HCT116 (cell line): ENCODE data around the gene ABL2. TPM values are rescaled to one million over a fixed set of nuclear protein-coding genes. Genes with fewer than 3 reads are reported as not detected.

ENCODE experiments used
- ATAC-seq: fragments of 200-7000 bp; cut with Tn5 transposase; 2 replicates; pipeline ENCODE4 v1.9.1; 2020; ENCODE audit warnings: mild to moderate bottlenecking, moderate library complexity
- BruUV-seq: library from RNA; stranded (reverse); fragments of 400-500 nt; replicated peaks from 2 replicates; lab custom pipeline; 2021; lab: Mats Ljungman, UMichigan
- CTCF ChIA-PET: fragments of 300-600 bp; sonication (Branson Sonifier 250); formaldehyde crosslinking; loops from one replicate; lab custom pipeline; 2021; ENCODE audit warnings: antibody characterized with exemption; lab: Charles Lee
- POLR2A ChIA-PET: fragments of 300-600, 350-600 bp; sonication (Branson Sonifier 250); formaldehyde crosslinking; loops from one replicate; lab custom pipeline; 2021; ENCODE audit warnings: antibody characterized with exemption; lab: Charles Lee
- RAD21 ChIA-PET, 2 experiments: fragments of 300-600 bp; sonication (Branson Sonifier 250); formaldehyde crosslinking; loops; one replicate each; lab custom pipeline; 2023; ENCODE audit warnings: low total read pairs in 2 of 2; ENCODE audit not compliant: uncharacterized antibody in 2 of 2, unreplicated experiment in 2 of 2, low non-redundant PET in 1 of 2; lab: Charles Lee
- DNase-seq: peaks from one replicate; pipeline ENCODE4 v3.0.0-alpha.2; 2010; ENCODE audit warnings: low read depth, low spot score
- H2AFZ ChIP-seq: fragments of 200-600 bp; shearing (Covaris generic), sonication (generic); 2 replicates; pipeline ENCODE4 v1.6.1; 2017; ENCODE audit warnings: low read depth, mixed run types, mixed read lengths, antibody characterized with exemption, low read length; ENCODE audit not compliant: poor library complexity, severe bottlenecking
- H3K27ac ChIP-seq: 2 replicates; pipeline ENCODE4 v1.5.1; 2012; ENCODE audit warnings: low read depth, low read length
- H3K27me3 ChIP-seq: fragments of 200-600 bp; sonication (generic); 2 replicates; pipeline ENCODE4 v1.6.1; 2016; ENCODE audit warnings: mixed run types, low read length, mixed read lengths; ENCODE audit not compliant: insufficient read depth
- H3K36me3 ChIP-seq, 2 experiments: fragments of 200-500 bp in 1 of 2; fragments of 200-600 bp in 1 of 2; sonication (Bioruptor generic) in 1 of 2; sonication (generic) in 1 of 2; 2 replicates each; pipeline versions ENCODE4 v1.5.1 to v1.6.1; 2014 to 2016; ENCODE audit warnings: low read length in 2 of 2, inconsistent platforms in 1 of 2, mixed read lengths in 1 of 2, mixed run types in 1 of 2; ENCODE audit not compliant: insufficient read depth in 2 of 2, control insufficient read depth in 1 of 2
- H3K4me1 ChIP-seq, 2 experiments: fragments of 200-600 bp in 1 of 2; sonication (generic) in 1 of 2; 2 replicates each; pipeline versions ENCODE4 v1.5.1 to v1.6.1; 2012 to 2017; ENCODE audit warnings: low read length in 2 of 2, inconsistent platforms in 1 of 2, mild to moderate bottlenecking in 1 of 2, mixed read lengths in 1 of 2, mixed run types in 1 of 2, moderate library complexity in 1 of 2; ENCODE audit not compliant: insufficient read depth in 2 of 2, control insufficient read depth in 1 of 2
- H3K4me2 ChIP-seq: fragments of 200-600 bp; sonication (generic); 2 replicates; pipeline ENCODE4 v1.6.1; 2017; ENCODE audit warnings: mixed run types, low read length, mixed read lengths
- H3K4me3 ChIP-seq, 2 experiments: fragments of 200-600 bp in 1 of 2; sonication (generic) in 1 of 2; replicated peaks in 1 of 2; 2 replicates each; pipeline ENCODE4 v1.5.1; 2011 to 2016; ENCODE audit warnings: low read length in 2 of 2, control low read depth in 1 of 2, low read depth in 1 of 2, mild to moderate bottlenecking in 1 of 2, mixed read lengths in 1 of 2, mixed run types in 1 of 2
- H3K79me2 ChIP-seq: fragments of 200-600 bp; sonication (generic); 2 replicates; pipeline ENCODE4 v1.6.1; 2017; ENCODE audit warnings: mild to moderate bottlenecking, mixed run types, low read length, moderate library complexity, mixed read lengths; ENCODE audit not compliant: insufficient read depth
- H3K9ac ChIP-seq: fragments of 200-600 bp; sonication (generic); 2 replicates; pipeline ENCODE4 v1.6.1; 2016; ENCODE audit warnings: low read length, mixed read lengths
- H3K9me2 ChIP-seq: fragments of 200-600 bp; sonication (generic), shearing (Covaris generic); 2 replicates; pipeline ENCODE4 v1.6.1; 2017; ENCODE audit warnings: mixed run types, mild to moderate bottlenecking, moderate library complexity; ENCODE audit not compliant: insufficient read depth
- H3K9me3 ChIP-seq, 2 experiments: fragments of 200-500 bp in 1 of 2; fragments of 200-600 bp in 1 of 2; sonication (Bioruptor generic) in 1 of 2; sonication (generic) in 1 of 2; 2 replicates each; pipeline ENCODE4 v1.6.1; 2014 to 2017; ENCODE audit warnings: low read length in 2 of 2, mixed read lengths in 2 of 2, inconsistent platforms in 1 of 2, low read depth in 1 of 2, mild to moderate bottlenecking in 1 of 2, mixed run types in 1 of 2, moderate library complexity in 1 of 2; ENCODE audit not compliant: control insufficient read depth in 1 of 2, insufficient read depth in 1 of 2
- H4K20me1 ChIP-seq: fragments of 200-600 bp; sonication (generic), shearing (Covaris generic); 2 replicates; pipeline ENCODE4 v1.6.1; 2017; ENCODE audit warnings: mixed run types, mild to moderate bottlenecking, moderate library complexity; ENCODE audit not compliant: insufficient read depth
- CBX3 ChIP-seq: IDR thresholded peaks from 2 replicates; pipeline ENCODE4 v1.6.1; 2012; ENCODE audit warnings: low read depth
- JUND ChIP-seq: IDR thresholded peaks from 2 replicates; pipeline ENCODE4 v1.6.1; 2012
- POLR2A ChIP-seq: IDR thresholded peaks from 2 replicates; pipeline ENCODE4 v1.7.0; 2011; ENCODE audit warnings: borderline replicate concordance; ENCODE audit not compliant: insufficient read depth, insufficient read length; ENCODE audit errors: extremely low read depth
- POLR2AphosphoS5 ChIP-seq: IDR thresholded peaks from 2 replicates; pipeline ENCODE4 v1.6.1; 2011; ENCODE audit warnings: mild to moderate bottlenecking, low read depth, low read length, moderate library complexity
- RAD21 ChIP-seq: IDR thresholded peaks from 2 replicates; pipeline ENCODE4 v1.6.1; 2012; ENCODE audit warnings: low read depth, mild to moderate bottlenecking
- SIN3A ChIP-seq: IDR thresholded peaks from 2 replicates; pipeline ENCODE4 v1.6.1; 2012; ENCODE audit warnings: low read depth
- SRF ChIP-seq: IDR thresholded peaks from 2 replicates; pipeline ENCODE4 v1.6.1; 2012; ENCODE audit warnings: low read depth
- TCF7L2 ChIP-seq: IDR thresholded peaks from 2 replicates; pipeline ENCODE4 v1.7.0; 2011; ENCODE audit warnings: borderline replicate concordance, inconsistent platforms; ENCODE audit not compliant: insufficient read depth, insufficient read length; ENCODE audit errors: extremely low read depth
- intact Hi-C: fragments of 100-400 bp; cut with micrococcal nuclease; formaldehyde crosslinking; loops from 2 replicates; pipeline ENCODE4 v1.10.0; 2022
- total RNA-seq: library from RNA; stranded (reverse); gene quantifications from one replicate; pipeline ENCODE4 v1.2.1, GENCODE V29; 2021; ENCODE audit not compliant: unreplicated experiment

ABL2 gene
- total RNA-seq, 1 experiment from 2014 or later = 22.9 TPM

DNA sequence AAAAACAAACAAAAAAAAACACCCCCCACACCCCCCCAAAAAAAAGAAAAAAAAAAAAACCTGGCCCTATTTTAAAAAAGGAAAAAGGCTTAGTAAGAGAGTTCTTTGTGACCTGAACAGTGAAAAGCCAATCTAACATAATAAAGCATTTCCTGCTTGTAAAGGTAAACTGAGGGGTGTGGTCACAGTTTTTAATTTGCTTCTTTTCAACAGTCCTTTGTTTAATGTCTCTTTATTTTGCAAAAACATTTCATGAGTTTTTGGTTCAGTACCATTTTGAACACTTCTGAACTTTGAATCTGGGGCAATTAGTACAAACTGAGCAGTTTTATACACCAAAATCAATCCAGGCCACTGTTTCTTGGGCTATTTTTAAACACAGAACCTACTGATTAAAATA lies 110.0 kb downstream of the ABL2 start (continued):
- TF ChIP-seq RAD21 = no peak
- no peak for TF ChIP-seq TCF7L2

DNA sequence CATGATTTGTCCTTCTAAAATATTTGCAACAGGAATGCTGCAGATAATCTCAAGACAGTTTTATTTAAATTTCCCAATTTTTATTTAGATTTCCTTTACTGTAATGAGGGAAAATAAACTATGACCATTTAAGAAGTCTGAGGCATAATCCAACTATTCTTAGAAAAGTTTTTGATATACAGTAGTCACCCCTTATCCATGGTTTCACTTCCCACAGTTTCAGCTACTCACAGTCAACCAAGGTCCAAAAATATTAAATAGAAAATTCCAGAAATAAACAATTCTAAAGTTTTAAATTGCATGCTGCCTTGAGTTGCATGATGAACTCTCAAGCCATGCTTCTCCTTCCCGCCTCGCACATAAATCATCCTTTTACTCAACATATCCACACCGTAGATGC lies 114.3 kb downstream of the ABL2 start:
- POLR2A ChIA-PET = no interaction called here
- H4K20me1 ChIP-seq = no peaks in the 10 kb centered on the region
- no peaks in the 10 kb centered on the region for H3K4me1 ChIP-seq
- no peak for DNase-seq
- H2AFZ ChIP-seq = no peak overlapping the region
- H3K27me3 ChIP-seq = no peaks in the 10 kb centered on the region
- CTCF ChIA-PET = no interaction called here
- no peaks in the 10 kb centered on the region for H3K9me3 ChIP-seq
- intact Hi-C loops = no loop called here
- H3K9ac ChIP-seq = no peak overlapping the region
- H3K9me2 ChIP-seq = no peaks in the 10 kb centered on the region
- no peaks in the 10 kb centered on the region for H3K79me2 ChIP-seq
- RAD21 ChIA-PET = interaction anchor here in 1 of 2 experiments (0.6 kb wide), 1 partner anchor 317 kb away, joined by 3 read pairs; no protein-coding TSS in a partner anchor
- no peak overlapping the region for H3K4me3 ChIP-seq
- no peak overlapping the region for H3K4me2 ChIP-seq
- H3K36me3 ChIP-seq = peaks cover 10 to 11% of the 10 kb centered on the region in 2 experiments
- BruUV-seq = no TSS peak
- no peak for ATAC-seq
- TF ChIP-seq POLR2A = no peak
- H3K27ac ChIP-seq = no peak overlapping the region

- Histone ChIP-seq H3K4me3 (no peak overlapping the region), H4K20me1 (no peaks in the 10 kb centered on the region), H3K9me2 (no peaks in the 10 kb centered on the region), H2AFZ (no peak overlapping the region), H3K9me3 (no peaks in the 10 kb centered on the region), H3K27ac (no peak overlapping the region), H3K36me3 (peaks cover 3 to 12% of the 10 kb centered on the region in 2 experiments; a peak in 2 of 4 replicates), H3K4me1 (no peaks in the 10 kb centered on the region), H3K4me2 (no peak overlapping the region), H3K9ac (no peak overlapping the region), H3K79me2 (peaks cover 5% of the 10 kb centered on the region; the same call in 1 of the 2 replicates), H3K27me3 (no peaks in the 10 kb centered on the region)
- TF ChIP-seq JUND (no peak), TCF7L2 (no peak), SRF (no peak), SIN3A (no peak), CBX3 (no peak), POLR2AphosphoS5 (no peak)
- BruUV-seq = no TSS peak
- DNase-seq (no peak), ATAC-seq (no peak)
- ChIA-PET CTCF (no interaction called here), POLR2A (no interaction called here), RAD21 (no interaction called here)
- intact Hi-C loops = loop anchor here (5.0 kb wide), 2 partner anchors 84 to 184 kb away; partner anchors contain the start of gene SOAT1
Observed at GRCh38 chr1:179108644-179109043, 120.8 kb downstream of the ABL2 start.
